NCI-H2029 (cell line): ENCODE data around the gene RFPL4A.
A peak's percentile ranks its signal among the peaks of the same experiment; 100 is the strongest.

Source experiments
- DNase-seq: peaks from one replicate; lab custom pipeline; 2025; lab: John Stamatoyannopoulos, UW

RFPL4A gene

GRCh38 chr19:55809381-55810058 is 50.6 kb downstream of the RFPL4A start:
- peak; percentile 85 for DNase-seq

- no peak for DNase-seq
These were observed 52.4 kb downstream of the RFPL4A start for GRCh38 chr19:55811340-55811739.

GRCh38 chr19:55812449-55812848 is 53.6 kb downstream of the RFPL4A start:
- DNase-seq = no peak
